Measurements from ENCODE around the gene SOCS3.
"Not testable (repeated sequence)": the region's sequence is repeated elsewhere in the genome, so short reads cannot be mapped to it uniquely, and the experiment has no call there.

SOCS3 gene

DNA sequence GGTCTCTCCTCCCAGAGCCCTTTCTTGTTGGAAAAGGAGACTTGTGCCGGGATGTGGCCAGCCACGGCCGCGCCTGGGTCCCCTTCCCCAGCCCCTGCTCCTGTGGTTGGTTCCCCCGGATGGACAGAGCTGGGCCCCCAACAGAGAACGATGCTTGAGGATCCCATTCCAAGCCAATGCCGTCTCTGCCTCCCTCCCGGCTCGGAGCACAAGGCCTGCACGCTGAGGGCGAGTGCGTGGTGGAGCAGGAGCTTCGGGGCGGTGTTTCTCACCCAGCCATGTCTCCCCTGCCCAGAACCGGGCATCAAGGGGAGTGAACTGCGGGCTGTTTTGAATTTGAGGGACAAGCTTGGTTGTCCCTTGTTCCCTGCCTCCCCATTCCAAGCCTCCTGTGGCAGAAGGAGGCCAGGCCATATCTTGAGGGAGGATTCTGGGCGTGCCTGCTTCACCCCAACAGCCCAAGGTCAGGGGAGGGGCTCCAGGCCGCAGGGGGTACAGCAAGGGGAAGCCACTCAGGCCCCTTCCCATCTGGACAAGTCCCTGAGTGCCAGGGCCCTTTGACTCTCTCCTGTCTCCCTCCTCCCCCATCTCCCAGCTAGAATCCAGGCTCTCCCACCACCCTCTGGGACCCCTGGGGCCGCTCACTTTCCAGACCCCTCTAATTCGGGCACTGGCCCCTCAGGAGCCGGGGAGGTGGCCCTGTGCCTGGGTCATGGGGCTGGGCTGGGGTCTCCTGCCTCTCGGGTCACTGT is 43.6 kb downstream of the SOCS3 start:
- TF ChIP-seq, protein P1, sequence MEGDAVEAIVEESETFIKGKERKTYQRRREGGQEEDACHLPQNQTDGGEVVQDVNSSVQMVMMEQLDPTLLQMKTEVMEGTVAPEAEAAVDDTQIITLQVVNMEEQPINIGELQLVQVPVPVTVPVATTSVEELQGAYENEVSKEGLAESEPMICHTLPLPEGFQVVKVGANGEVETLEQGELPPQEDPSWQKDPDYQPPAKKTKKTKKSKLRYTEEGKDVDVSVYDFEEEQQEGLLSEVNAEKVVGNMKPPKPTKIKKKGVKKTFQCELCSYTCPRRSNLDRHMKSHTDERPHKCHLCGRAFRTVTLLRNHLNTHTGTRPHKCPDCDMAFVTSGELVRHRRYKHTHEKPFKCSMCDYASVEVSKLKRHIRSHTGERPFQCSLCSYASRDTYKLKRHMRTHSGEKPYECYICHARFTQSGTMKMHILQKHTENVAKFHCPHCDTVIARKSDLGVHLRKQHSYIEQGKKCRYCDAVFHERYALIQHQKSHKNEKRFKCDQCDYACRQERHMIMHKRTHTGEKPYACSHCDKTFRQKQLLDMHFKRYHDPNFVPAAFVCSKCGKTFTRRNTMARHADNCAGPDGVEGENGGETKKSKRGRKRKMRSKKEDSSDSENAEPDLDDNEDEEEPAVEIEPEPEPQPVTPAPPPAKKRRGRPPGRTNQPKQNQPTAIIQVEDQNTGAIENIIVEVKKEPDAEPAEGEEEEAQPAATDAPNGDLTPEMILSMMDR (IDR thresholded peaks at IDR 0.05; ENCODE audit: insufficient read depth, low read depth, low read length, missing control alignments) = no peak
- no peak overlapping the region for H3K4me3 ChIP-seq (ENCODE audit: low read length)

DNA sequence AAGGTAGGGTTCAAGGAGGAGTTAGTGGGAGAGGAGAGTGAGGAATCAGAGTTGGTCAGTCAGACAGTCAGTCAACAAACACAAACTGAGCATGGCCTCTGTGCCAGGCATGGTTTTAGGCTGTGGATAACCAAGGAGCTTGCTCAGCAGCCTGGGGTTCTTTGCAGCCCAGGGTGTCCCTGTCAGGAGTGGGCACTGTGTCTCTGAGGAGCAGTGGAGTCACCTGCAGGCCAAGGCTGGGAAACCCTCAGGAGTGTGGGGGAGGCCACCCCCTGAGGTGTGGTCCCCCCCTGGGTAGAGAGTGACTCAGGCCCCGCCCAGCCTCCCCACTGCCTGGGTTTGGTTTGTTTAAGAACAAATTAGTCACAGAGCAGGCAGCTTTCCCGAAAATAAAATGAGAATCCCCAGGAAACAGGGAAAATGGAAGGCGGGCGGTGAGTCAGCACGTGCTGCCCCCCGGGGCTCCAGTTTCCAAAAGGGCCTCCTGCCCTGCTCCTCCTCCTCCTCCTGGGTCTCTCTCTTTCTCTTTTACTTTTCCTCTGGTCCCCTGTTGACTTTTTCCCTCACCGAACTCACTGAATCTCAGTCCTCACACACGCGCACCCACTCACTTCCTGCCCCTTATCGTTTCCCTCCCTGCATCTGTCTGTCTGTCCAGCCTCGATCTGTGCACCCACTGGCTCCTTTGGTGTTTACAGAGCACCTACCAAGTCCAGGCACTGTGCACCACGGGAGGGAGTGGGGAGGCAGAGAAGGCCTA is 44.3 kb downstream of the SOCS3 start:
- DNase-seq (ENCODE audit: low read depth) = peak; percentile 93

More for the DNA sequence above, 43.6 kb downstream of the SOCS3 start:
- no peak for DNase-seq (ENCODE audit: low read depth)

DNA sequence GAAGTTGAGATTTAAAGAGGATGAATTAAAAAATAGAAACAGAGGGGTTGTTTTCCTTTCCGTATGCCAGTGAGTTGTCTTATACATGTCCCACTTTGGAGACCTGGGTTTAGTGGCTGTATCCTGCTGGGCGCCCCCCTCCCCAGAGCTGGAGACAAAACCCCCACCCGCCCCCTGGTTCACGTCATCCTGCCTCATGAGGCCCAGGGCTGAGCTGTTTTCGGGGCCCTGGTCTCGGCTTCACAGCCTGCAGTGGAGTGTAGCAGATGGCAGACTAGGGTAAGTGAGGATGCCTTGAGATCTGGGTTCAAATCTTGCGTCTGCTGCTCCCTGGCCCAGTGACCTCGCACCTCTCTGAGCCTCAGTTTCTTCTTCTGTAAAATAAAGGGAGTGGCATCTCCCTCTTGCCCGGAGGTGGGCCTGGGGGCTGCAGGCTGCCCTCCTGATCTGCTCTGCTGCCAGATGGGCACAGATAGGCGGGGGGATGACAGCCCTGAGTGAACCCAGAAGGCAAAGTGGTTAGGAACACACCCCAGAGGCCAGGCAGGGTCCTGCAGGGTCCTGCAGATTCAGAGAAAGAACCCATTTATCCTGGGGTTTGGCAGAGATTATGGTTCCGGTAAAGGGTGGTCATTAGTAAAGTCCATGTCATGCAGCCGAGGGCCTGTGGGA is 45.1 kb downstream of the SOCS3 start:
- no peak overlapping the region for H3K4me3 ChIP-seq (ENCODE audit: low read length)
- no peak for DNase-seq (ENCODE audit: low read depth)
- TF ChIP-seq, protein P1 (IDR thresholded peaks at IDR 0.05; ENCODE audit: insufficient read depth, low read depth, low read length, missing control alignments) = no peak

More for the DNA sequence above, 44.3 kb downstream of the SOCS3 start:
- H3K4me3 ChIP-seq (ENCODE audit: low read length) = no peak overlapping the region
- TF ChIP-seq, protein P1 (IDR thresholded peaks at IDR 0.05; ENCODE audit: insufficient read depth, low read depth, low read length, missing control alignments) = peak; percentile 7

DNA sequence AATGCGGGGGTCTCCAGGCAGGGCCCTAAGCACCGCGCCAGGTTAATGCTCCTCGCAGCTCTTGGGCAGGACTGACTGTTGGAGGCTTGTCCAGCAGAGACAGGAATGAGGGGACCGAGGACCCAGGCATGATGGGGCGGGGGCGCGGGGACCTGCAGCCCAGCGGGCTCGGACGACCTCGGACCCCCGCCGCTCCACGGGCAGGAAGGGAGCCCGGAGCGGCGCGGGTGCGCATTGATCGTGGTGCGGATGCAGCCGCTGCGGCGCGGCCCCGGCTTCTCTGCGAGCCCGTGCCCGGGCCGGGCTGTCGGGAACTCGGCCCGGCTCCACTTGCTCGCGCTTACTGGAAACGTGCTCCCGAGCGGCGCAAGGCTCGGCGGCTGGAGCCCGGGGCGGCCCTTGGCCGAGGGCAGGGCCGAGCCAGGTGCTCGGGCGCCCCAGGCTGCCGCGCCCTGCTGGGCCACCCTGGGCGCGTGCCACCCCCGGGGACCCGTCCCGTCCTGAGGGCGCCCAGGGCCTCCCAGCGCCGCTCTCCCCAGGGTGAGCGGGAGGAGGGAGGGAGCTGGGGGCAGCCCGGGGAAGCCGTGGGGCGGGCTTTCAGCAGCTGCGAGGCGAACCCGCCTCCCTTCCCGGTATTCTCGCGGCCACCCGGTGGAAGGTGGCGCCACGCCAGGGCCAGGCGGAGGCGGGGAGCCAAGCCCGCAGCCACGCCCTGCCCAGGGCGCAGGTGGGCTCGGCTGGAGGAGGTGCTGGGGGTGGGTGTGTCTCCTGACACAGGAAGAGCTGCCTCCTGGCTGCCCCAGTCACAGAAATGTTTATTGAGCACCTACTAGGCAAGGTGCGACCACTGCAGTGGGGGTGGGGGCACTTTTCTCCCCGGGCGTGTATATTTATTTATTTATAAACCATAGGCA is 45.9 kb downstream of the SOCS3 start:
- H3K4me3 ChIP-seq (ENCODE audit: low read length) = peak overlapping the region; percentile 13

DNA sequence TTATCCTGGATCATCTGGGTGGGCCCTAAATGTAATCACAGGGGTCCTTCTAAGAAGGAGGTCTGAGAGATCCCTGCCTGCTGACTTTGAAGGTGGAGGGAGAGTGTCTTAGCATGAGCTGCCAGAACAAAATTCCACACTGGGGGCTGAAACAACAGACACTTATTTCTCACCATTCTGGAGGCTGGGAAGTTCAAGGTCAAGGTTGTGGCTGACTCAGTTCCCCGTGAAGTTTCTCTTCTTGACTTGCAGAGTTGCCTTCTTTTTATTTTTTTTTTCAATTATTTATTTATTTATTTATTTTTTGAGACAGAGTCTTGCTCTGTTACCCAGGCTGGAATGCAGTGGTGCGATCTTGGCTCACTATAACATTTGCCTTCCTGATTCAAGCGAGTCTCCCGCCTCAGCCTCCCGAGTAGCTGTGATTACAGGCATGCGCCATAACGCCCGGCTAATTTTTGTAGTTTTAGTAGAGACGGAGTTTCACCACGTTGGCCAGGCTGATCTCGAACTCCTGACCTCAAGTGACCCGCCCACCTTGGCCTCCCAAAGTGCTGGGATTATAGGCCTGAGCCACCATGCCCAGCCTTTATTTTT is 50.1 kb downstream of the SOCS3 start:
- DNase-seq (ENCODE audit: low read depth) = not testable (repeated sequence)

More for the DNA sequence above, 45.9 kb downstream of the SOCS3 start:
- DNase-seq (ENCODE audit: low read depth) = peak; percentile 90
- TF ChIP-seq, protein P1 (IDR thresholded peaks at IDR 0.05; ENCODE audit: insufficient read depth, low read depth, low read length, missing control alignments) = no peak

DNA sequence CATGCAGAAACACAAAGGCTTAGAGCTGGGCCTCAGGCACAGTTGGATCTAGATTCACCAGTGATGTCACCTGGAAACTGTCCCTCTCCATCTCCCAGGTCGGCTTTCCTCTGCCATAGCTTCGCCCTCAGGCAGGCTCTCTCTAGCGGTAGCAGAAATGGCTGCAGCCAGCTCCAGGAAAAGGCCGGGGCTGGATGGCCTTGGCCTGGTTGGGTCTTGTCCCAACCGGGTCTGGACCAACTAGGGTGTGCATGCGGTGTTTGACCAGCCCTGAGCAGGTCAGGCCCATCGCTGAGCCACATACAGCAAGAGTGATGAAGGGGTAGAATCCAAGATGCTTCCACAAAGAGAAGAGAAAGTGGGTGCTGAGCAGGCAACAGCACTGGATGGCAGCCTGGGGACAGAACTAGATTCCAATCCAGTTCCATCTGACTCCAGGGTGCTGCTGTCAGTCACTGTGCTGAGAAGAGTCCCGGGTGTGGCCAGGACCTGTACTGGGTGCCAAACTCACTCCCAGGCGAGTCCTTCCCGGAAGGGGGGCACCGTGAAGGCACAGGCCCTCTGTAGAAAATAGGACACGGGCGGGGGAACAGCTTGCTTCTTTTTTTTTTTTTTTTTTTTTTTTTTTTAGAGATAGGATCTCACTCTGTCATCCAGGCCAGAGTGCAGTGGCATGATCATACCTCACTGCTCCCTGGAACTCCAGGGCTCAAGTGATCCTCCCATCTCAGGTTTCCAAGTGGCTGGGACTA is 51.8 kb downstream of the SOCS3 start:
- no peak for DNase-seq (ENCODE audit: low read depth)
- TF ChIP-seq, protein P1 (IDR thresholded peaks at IDR 0.05; ENCODE audit: insufficient read depth, low read depth, low read length, missing control alignments) = peak; percentile 3
- H3K4me3 ChIP-seq (ENCODE audit: low read length) = no peak overlapping the region

More for the DNA sequence above, 50.1 kb downstream of the SOCS3 start:
- H3K4me3 ChIP-seq (ENCODE audit: low read length) = not testable (repeated sequence)
